ENCODE data around the gene ANAPC2.
A peak's percentile ranks its signal among the peaks of the same experiment; 100 is the strongest.

The ANAPC2 gene

DNA sequence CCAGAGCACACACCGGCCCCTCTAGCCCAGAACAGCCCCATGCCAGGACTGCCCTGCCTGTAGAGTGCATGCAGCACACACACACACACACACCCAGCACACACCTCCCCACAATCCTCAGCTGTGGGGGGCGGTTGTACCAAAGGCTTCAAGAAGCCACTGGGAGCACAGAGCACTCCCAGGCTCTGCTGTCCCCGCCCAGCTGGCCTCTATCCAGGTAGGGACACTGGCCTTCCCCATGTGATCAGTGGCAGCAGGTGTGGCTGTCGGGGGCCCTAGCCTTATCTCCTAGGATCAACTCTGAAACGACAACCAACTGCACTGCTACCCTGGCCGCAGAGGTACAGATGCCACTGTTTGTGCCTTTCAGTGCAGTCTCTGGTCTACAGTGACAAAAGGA is 2.0 kb downstream of the ANAPC2 start:
- no peak overlapping the region for H3K27ac ChIP-seq (ENCODE audit: low read length)
- H3K4me3 ChIP-seq (ENCODE audit: low read depth in 1 of 2, low read length in 2 of 2): peak overlapping the region; percentile 86 to 100
- H3K27me3 ChIP-seq (ENCODE audit: low read depth, low read length): no peaks in the 10 kb centered on the region
- peaks cover 22 to 85% of the 10 kb centered on the region in 2 donors for H3K36me3 ChIP-seq (ENCODE audit: control insufficient read depth in 1 of 2, insufficient read depth in 2 of 2, low read length in 2 of 2)
- H3K9me3 ChIP-seq (ENCODE audit: control insufficient read depth in 1 of 2, low read length in 2 of 2): no peaks in the 10 kb centered on the region
- peaks cover 11 to 43% of the 10 kb centered on the region in 2 donors for H3K4me1 ChIP-seq (ENCODE audit: control insufficient read depth in 1 of 2, insufficient read depth in 2 of 2, low read length in 2 of 2)

DNA sequence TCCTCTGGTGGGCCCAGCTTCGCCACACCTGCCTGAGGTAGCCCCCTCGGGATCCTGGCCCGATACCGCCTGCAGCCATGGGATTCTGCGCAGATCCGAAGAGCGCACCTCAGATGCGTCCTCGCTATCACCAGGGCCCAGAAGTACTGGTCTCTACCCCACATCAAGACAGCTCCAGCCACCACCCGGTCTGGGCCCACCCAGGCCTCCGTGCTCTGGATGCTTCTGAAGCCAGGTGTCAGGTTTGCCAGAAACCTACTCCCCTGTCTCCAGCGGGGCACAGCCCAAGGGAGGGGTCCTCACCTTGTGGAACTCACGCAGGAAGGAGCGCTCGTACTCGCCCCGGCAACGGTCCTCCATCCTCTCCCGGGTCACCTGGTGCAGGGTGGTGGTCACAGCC is 2.4 kb downstream of the ANAPC2 start:
- no peak overlapping the region for H3K4me3 ChIP-seq (ENCODE audit: low read depth in 1 of 2, low read length in 2 of 2)
- H3K27ac ChIP-seq (ENCODE audit: low read length): no peak overlapping the region
- no peaks in the 10 kb centered on the region for H3K9me3 ChIP-seq (ENCODE audit: control insufficient read depth in 1 of 2, low read length in 2 of 2)
- no peaks in the 10 kb centered on the region for H3K27me3 ChIP-seq (ENCODE audit: low read depth, low read length)
- peaks cover 20 to 86% of the 10 kb centered on the region in 2 donors for H3K36me3 ChIP-seq (ENCODE audit: control insufficient read depth in 1 of 2, insufficient read depth in 2 of 2, low read length in 2 of 2)
- peaks cover 11 to 43% of the 10 kb centered on the region in 2 donors for H3K4me1 ChIP-seq (ENCODE audit: control insufficient read depth in 1 of 2, insufficient read depth in 2 of 2, low read length in 2 of 2)

DNA sequence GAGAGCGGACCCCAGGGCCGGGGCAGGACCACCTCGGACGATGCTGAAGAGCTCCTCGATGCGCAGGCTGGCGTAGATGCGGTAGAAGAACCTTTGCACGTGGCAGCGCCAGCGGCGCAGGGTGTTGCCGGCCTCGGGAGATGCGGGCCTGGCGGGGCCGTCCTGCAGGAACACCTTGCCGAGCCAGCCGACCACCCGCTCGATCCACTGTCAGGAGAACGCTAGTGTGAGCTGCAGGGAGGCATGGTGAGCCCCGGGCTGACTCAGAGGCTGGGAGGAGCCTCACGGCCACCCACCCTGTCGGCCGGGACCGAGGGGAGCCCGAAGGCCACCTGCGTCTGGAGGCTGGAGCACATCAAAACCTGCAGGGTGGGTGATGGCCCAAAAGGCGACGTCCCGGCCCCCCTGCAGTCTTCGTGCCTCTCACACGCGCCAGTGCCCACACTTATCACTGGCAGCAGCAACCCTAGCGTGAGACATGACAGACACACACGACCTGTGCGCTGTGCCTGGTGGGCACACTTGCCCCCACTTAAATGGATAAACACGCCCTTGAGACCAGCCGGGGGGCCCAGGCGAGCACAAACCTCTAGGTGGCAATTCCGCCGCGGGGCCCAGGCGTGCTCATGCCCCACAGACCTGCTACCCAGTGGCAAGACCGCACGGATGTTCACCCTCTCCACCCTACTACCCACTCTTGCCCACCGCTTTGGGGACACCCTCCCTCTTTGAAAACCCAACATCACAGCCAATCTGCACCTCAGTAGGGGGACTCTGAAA is 3.3 kb downstream of the ANAPC2 start:
- Histone ChIP-seq H3K27ac (ENCODE audit: low read length) (no peak overlapping the region), H3K4me1 (ENCODE audit: control insufficient read depth in 1 of 2, insufficient read depth in 2 of 2, low read length in 2 of 2) (peaks cover 11 to 36% of the 10 kb centered on the region in 2 donors), H3K9me3 (ENCODE audit: control insufficient read depth in 1 of 2, low read length in 2 of 2) (no peaks in the 10 kb centered on the region), H3K36me3 (ENCODE audit: control insufficient read depth in 1 of 2, insufficient read depth in 2 of 2, low read length in 2 of 2) (peaks cover 23 to 87% of the 10 kb centered on the region in 2 donors), H3K27me3 (ENCODE audit: low read depth, low read length) (no peaks in the 10 kb centered on the region), H3K4me3 (ENCODE audit: low read depth in 1 of 2, low read length in 2 of 2) (no peak overlapping the region)

DNA sequence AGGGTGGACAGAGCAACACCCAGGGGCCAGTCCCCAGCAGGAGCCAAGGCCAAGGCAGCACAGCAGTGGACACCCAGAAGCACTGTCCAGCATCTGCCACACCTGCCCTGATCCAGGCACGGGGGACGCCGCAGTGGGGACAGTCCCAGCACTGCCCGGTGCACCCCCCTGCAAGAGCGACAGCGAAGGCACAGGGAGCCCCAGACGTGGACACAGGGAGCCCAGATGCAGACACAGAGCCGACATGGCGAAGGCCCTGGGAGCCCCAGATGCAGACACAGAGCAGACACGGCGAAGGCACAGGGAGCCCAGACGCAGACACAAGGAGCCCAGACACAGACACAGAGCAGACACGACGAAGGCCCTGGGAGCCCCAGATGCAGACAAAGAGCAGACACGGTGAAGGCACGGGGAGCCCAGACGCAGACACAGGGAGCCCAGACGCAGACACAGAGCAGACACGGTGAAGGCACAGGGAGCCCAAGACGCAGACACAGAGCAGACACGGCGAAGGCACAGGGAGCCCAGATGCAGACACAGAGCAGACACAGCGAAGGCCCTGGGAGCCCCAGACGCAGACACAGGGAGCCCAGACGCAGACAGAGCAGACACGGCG is 4.3 kb downstream of the ANAPC2 start:
- peaks cover 28 to 92% of the 10 kb centered on the region in 2 donors for H3K36me3 ChIP-seq (ENCODE audit: control insufficient read depth in 1 of 2, insufficient read depth in 2 of 2, low read length in 2 of 2)
- no peaks in the 10 kb centered on the region for H3K27me3 ChIP-seq (ENCODE audit: low read depth, low read length)
- H3K9me3 ChIP-seq (ENCODE audit: control insufficient read depth in 1 of 2, low read length in 2 of 2): no peaks in the 10 kb centered on the region
- H3K4me3 ChIP-seq (ENCODE audit: low read depth in 1 of 2, low read length in 2 of 2): no peak overlapping the region
- peaks cover 11 to 26% of the 10 kb centered on the region in 2 donors for H3K4me1 ChIP-seq (ENCODE audit: control insufficient read depth in 1 of 2, insufficient read depth in 2 of 2, low read length in 2 of 2)
- no peak overlapping the region for H3K27ac ChIP-seq (ENCODE audit: low read length)

DNA sequence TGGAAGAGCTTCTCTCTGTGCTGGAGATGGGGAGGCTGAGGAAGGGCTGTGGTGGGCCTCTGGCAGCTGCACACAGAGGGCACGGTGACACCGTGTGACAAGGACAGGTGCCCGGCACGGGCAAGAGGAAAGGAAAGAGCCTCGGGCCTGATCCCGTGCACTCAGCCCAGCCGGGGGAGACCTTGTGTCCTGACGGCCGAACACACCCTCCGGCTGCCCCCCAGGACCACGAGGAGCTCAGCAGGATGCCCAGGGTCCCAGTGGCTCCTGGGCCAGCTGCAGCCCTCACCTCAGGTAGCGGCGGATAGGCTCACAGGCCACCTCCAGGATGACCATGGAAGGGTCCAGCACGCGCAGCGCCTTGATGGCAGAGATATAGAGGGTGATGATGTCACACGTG is 5.5 kb downstream of the ANAPC2 start:
- Histone ChIP-seq H3K4me3 (ENCODE audit: low read depth in 1 of 2, low read length in 2 of 2) (no peak overlapping the region), H3K36me3 (ENCODE audit: control insufficient read depth in 1 of 2, insufficient read depth in 2 of 2, low read length in 2 of 2) (peaks cover 28 to 94% of the 10 kb centered on the region in 2 donors), H3K4me1 (ENCODE audit: control insufficient read depth in 1 of 2, insufficient read depth in 2 of 2, low read length in 2 of 2) (peaks cover 11 to 24% of the 10 kb centered on the region in 2 donors), H3K9me3 (ENCODE audit: control insufficient read depth in 1 of 2, low read length in 2 of 2) (no peaks in the 10 kb centered on the region), H3K27me3 (ENCODE audit: low read depth, low read length) (no peaks in the 10 kb centered on the region), H3K27ac (ENCODE audit: low read length) (no peak overlapping the region)

DNA sequence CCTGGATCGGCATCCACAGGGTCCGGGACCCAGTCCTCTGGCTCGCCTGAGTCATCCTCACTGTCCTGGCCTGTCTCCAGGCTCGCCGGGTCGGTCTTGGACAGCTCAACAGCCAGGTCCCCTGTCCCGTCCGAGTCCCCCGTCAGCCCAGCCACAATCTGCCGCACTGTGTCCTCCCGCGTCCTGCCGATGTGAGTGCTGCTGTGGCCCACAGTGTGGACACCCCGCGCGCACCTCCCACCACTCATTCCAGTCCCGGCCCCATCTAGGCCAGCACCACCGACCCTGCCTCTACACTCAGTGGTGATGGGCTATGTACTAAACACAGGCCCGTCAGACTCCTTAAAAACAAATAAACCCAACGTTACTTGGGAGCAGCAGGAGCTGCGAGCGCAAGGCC is 6.7 kb downstream of the ANAPC2 start:
- Histone ChIP-seq H3K27me3 (ENCODE audit: low read depth, low read length) (no peaks in the 10 kb centered on the region), H3K9me3 (ENCODE audit: control insufficient read depth in 1 of 2, low read length in 2 of 2) (no peaks in the 10 kb centered on the region), H3K4me3 (ENCODE audit: low read depth in 1 of 2, low read length in 2 of 2) (no peak overlapping the region), H3K4me1 (ENCODE audit: control insufficient read depth in 1 of 2, insufficient read depth in 2 of 2, low read length in 2 of 2) (peaks cover 1 to 12% of the 10 kb centered on the region in 2 donors), H3K27ac (ENCODE audit: low read length) (no peak overlapping the region), H3K36me3 (ENCODE audit: control insufficient read depth in 1 of 2, insufficient read depth in 2 of 2, low read length in 2 of 2) (peaks cover 28 to 100% of the 10 kb centered on the region in 2 donors)

DNA sequence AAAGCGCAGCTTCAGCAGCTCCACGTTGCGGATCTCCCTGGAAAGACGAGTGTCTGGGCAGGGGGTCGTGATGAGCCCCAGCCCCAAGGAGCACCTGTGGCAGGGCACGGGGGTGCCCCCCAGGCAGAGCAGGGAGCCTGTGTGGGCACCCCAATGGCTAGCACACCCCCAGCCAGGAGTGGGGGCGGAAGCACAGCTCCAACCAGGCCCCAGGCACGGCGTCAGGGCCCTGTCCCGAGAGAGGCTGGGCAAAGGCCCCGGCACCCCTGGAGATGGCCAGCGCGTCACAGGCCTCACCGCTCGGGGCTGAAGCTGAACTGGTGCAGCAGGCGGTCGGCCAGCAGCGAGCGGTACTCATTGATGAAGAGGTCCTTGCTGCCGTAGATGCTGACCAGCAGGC is 7.9 kb downstream of the ANAPC2 start:
- Histone ChIP-seq H3K4me1 (ENCODE audit: control insufficient read depth in 1 of 2, insufficient read depth in 2 of 2, low read length in 2 of 2) (peaks cover 0 to under 1% of the 10 kb centered on the region in 2 donors), H3K27ac (ENCODE audit: low read length) (no peak overlapping the region), H3K4me3 (ENCODE audit: low read depth in 1 of 2, low read length in 2 of 2) (no peak overlapping the region), H3K9me3 (ENCODE audit: control insufficient read depth in 1 of 2, low read length in 2 of 2) (no peaks in the 10 kb centered on the region), H3K36me3 (ENCODE audit: control insufficient read depth in 1 of 2, insufficient read depth in 2 of 2, low read length in 2 of 2) (peaks cover 28 to 88% of the 10 kb centered on the region in 2 donors), H3K27me3 (ENCODE audit: low read depth, low read length) (no peaks in the 10 kb centered on the region)

DNA sequence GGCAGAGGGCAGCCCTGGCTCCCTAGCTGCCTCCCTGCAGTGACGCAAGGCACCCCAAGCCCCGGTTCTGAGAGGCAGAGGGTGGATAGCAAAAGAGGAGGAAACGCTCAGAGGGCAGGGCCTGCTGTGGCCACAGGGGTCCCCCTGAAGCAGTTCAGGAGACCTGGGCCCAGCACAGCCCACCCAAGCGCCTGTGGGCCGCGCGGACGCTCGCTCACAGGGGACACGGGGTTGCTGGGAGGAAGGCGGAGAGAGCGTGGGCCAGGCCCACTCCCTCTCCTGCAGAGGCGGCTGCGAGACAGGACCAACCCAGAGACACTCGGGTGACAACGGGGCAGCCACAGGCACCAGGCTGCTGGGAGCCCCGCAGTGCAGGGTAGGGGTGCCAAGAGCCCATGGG is 8.6 kb downstream of the ANAPC2 start:
- Histone ChIP-seq H3K27ac (ENCODE audit: low read length) (no peak overlapping the region), H3K4me1 (ENCODE audit: control insufficient read depth in 1 of 2, insufficient read depth in 2 of 2, low read length in 2 of 2) (no peaks in the 10 kb centered on the region), H3K9me3 (ENCODE audit: control insufficient read depth in 1 of 2, low read length in 2 of 2) (no peaks in the 10 kb centered on the region), H3K36me3 (ENCODE audit: control insufficient read depth in 1 of 2, insufficient read depth in 2 of 2, low read length in 2 of 2) (peaks cover 28 to 81% of the 10 kb centered on the region in 2 donors), H3K4me3 (ENCODE audit: low read depth in 1 of 2, low read length in 2 of 2) (no peak overlapping the region), H3K27me3 (ENCODE audit: low read depth, low read length) (no peaks in the 10 kb centered on the region)

DNA sequence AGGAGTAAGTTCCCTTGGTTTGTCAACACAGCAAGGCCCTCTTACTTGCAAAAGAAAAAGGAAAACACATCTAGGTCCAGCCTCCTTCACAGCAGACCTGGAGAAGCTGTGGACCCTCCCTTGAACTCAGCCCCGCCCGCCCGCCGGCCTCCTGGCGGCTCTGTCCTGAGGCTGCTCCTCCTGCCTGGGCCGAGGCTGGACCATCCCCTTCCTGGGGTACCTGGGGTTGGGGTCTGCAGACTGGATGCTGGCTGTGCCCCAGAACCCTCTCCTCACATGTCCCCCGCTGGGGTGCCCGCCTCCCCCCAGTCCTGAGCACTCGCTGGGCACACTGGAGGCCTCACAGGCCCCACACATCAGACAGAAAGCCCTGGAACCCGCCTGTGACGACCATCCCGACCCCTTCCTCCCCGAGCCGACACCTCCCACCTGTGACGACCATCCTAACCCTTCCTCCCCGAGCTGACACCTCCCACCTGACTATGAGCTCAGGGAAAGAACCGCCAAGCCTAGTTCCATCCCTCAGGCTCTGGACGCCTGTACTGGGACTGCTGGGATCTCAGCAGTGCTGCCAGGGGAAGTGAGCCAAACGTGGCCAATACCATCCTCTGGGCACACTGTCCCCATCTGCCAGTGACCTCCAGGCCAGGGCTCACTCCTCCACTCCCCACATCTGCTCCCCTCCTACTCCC is 9.3 kb downstream of the ANAPC2 start:
- Histone ChIP-seq H3K4me3 (ENCODE audit: low read depth in 1 of 2, low read length in 2 of 2) (no peak overlapping the region), H3K4me1 (ENCODE audit: control insufficient read depth in 1 of 2, insufficient read depth in 2 of 2, low read length in 2 of 2) (no peaks in the 10 kb centered on the region), H3K9me3 (ENCODE audit: control insufficient read depth in 1 of 2, low read length in 2 of 2) (no peaks in the 10 kb centered on the region), H3K36me3 (ENCODE audit: control insufficient read depth in 1 of 2, insufficient read depth in 2 of 2, low read length in 2 of 2) (peaks cover 26 to 74% of the 10 kb centered on the region in 2 donors), H3K27me3 (ENCODE audit: low read depth, low read length) (no peaks in the 10 kb centered on the region), H3K27ac (ENCODE audit: low read length) (no peak overlapping the region)

DNA sequence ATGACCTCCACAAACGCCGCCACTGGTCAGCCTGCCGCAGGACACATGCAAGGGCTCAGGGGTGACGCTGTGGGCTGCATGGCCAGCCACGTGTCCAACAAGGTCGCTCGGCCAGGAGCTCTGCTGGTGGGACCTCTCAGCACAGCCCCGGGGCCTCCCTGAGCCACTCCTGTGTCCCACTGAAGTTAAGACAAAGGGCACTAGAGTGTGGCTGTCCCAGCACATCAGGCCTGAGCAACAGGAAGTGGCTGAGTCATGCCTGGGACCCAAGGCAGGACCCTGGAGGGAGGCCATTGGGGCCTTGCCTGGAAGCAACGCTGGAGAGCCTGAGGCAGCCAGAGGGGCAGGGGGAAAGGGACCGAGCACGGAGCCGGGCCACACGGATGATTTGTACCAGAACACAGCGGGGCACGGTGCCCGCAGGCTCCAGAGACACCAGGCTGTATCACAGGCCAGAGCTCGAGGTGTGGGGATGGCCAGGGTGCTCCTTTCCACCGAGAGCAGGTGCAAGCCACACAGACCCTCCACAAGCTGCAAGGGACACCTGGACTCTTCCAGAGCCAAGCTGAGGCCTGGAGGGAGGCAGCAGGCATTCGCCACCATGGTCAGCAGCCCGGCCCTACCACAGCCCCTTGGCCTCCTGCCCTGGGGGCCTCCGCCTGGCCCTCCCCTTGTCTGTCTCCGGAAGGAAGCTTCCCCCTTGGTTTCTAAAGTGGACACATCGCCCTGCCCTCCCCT is 10.0 kb downstream of the ANAPC2 start:
- no peak overlapping the region for H3K27ac ChIP-seq (ENCODE audit: low read length)
- no peaks in the 10 kb centered on the region for H3K27me3 ChIP-seq (ENCODE audit: low read depth, low read length)
- H3K4me3 ChIP-seq (ENCODE audit: low read depth in 1 of 2, low read length in 2 of 2): no peak overlapping the region
- no peaks in the 10 kb centered on the region for H3K9me3 ChIP-seq (ENCODE audit: control insufficient read depth in 1 of 2, low read length in 2 of 2)
- peaks cover 19 to 67% of the 10 kb centered on the region in 2 donors for H3K36me3 ChIP-seq (ENCODE audit: control insufficient read depth in 1 of 2, insufficient read depth in 2 of 2, low read length in 2 of 2)
- no peaks in the 10 kb centered on the region for H3K4me1 ChIP-seq (ENCODE audit: control insufficient read depth in 1 of 2, insufficient read depth in 2 of 2, low read length in 2 of 2)
